HG02943 (cell line): ENCODE measurements around the gene TTLL11.
"Not testable (repeated sequence)": the region's sequence is repeated elsewhere in the genome, so short reads cannot be mapped to it uniquely, and the experiment has no call there.

Experiments
- ATAC-seq: cut with Tn5 transposase; IDR thresholded peaks from one replicate; pipeline ENCODE4 v1.9.1; 2021; ENCODE audit warnings: mild to moderate bottlenecking, low read depth, moderate library complexity; ENCODE audit not compliant: unreplicated experiment

TTLL11 gene

GRCh38 chr9:121914604-121915303 lies 178.4 kb downstream of the TTLL11 start:
- no peak for ATAC-seq

GRCh38 chr9:121914017-121914595 lies 179.0 kb downstream of the TTLL11 start:
- no peak for ATAC-seq

- no peak for ATAC-seq
Observed at GRCh38 chr9:121912812-121913627, 180.1 kb downstream of the TTLL11 start.

- ATAC-seq: no peak
Observed at GRCh38 chr9:121910491-121911040, 182.5 kb downstream of the TTLL11 start.

GRCh38 chr9:121909111-121909510 lies 184.0 kb downstream of the TTLL11 start:
- ATAC-seq: no peak

GRCh38 chr9:121906074-121906870 lies 186.8 kb downstream of the TTLL11 start:
- ATAC-seq: no peak

- ATAC-seq: no peak
Observed at GRCh38 chr9:121902461-121903135, 190.5 kb downstream of the TTLL11 start.

GRCh38 chr9:121901616-121902015 lies 191.5 kb downstream of the TTLL11 start:
- ATAC-seq: no peak

- ATAC-seq: no peak
Observed at GRCh38 chr9:121900163-121900562, 192.9 kb downstream of the TTLL11 start.

GRCh38 chr9:121898856-121899255 lies 194.3 kb downstream of the TTLL11 start:
- ATAC-seq: no peak

GRCh38 chr9:121897140-121897539 lies 196.0 kb downstream of the TTLL11 start:
- no peak for ATAC-seq

- no peak for ATAC-seq
Observed at GRCh38 chr9:121896545-121896943, 196.6 kb downstream of the TTLL11 start.

- ATAC-seq: no peak
Observed at GRCh38 chr9:121895818-121896544, 197.1 kb downstream of the TTLL11 start.

GRCh38 chr9:121895358-121895757 lies 197.8 kb downstream of the TTLL11 start:
- no peak for ATAC-seq

GRCh38 chr9:121894380-121894779 lies 198.7 kb downstream of the TTLL11 start:
- ATAC-seq: not testable (repeated sequence)

GRCh38 chr9:121893786-121894185 lies 199.3 kb downstream of the TTLL11 start:
- no peak for ATAC-seq

GRCh38 chr9:121892706-121893105 lies 200.4 kb downstream of the TTLL11 start:
- ATAC-seq: no peak

GRCh38 chr9:121890746-121891145 lies 202.4 kb downstream of the TTLL11 start:
- ATAC-seq: no peak

- ATAC-seq: no peak
Observed at GRCh38 chr9:121889990-121890563, 203.0 kb downstream of the TTLL11 start.
